ENCODE data around the gene ZNF57.
"Not testable (repeated sequence)": the region's sequence is repeated elsewhere in the genome, so short reads cannot be mapped to it uniquely, and the experiment has no call there.

The ZNF57 gene

DNA sequence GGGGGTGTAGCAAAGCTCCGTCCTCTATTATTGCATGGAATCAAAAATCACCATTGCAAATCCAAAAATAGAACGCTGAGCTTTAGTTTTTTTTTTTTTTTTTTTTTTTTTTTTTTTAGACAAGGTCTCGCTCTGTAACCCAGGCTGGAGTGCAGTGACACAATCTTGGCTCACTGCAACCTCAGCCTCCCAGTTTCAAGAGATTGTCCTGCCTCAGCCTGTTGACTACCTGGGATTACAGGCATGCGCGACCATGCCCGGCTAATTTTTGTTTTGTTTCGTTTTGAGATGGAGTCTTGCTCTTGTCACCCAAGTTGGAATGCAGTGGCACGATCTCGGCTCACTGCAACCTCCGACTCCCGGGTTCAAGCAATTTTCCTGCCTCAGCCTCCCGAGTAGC lies 59.4 kb downstream of the ZNF57 start:
- DNase-seq: no peak

DNA sequence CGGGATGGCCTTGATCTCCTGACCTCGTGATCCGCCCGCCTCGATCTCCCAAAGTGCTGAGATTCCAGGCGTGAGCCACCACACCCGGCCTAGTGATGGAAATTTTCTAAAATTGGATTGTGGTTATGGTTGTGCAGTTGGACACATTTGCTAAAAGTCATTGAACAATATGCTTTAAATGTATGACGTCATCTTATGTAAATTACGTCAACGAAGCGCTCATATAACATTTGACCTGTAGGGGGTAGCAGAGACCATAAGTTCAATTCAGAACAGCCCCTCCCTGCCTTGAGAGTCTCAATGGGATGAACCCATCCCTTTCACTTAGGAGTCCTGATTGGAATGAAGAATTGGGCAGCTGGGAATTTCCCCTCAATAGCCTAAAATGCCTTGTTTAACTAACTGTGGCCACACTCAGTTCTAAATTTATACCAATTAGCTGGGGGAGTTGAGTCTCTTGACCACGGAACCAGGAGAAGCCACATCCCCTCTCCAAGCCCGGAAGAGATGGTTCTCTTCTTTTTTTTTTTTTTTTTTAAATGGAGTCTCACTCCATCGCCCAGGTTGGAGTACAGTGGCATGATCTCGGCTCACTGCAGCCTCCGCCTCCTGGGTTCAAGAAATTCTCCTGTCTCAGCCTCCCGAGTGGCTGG lies 61.4 kb downstream of the ZNF57 start:
- peak; percentile 71 to 83 for DNase-seq

DNA sequence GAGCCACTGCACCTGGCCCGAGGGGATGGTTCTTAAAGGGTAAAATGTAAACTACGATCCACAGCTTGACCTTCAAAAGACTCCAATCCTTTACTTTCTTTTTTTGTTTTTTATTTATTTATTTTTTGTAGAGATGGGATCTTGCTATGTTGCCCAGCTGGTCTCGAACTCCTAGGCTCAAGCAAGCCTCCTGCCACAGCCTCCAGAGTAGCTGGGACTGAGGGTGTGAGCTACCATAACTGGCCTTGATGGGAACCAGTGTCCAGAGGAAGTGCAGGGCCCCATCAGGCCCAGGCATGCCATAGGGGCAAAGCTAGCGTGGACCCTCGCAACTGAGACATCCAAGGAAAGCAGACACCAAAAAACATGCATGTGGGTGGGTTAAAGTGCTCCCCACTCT lies 62.4 kb downstream of the ZNF57 start:
- DNase-seq: no peak

DNA sequence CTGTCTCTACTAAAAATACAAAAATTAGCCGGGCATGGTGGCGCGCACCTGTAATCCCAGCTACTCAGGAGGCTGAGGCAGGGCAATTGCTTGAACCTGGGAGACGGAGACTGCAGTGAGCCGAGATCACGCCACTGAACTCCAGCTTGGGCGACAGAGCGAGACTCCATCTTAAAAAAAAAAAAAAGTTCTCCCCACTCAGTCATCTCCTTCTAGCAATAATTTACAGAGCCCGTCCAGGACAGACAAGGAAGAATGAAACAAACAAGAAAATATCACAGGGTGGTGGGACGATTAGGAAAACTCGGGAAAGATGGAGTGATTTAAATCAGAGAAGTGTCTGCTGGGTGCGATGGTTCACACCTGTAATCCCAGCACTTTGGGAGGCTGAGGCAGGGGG lies 62.9 kb downstream of the ZNF57 start:
- not testable (repeated sequence) for DNase-seq

DNA sequence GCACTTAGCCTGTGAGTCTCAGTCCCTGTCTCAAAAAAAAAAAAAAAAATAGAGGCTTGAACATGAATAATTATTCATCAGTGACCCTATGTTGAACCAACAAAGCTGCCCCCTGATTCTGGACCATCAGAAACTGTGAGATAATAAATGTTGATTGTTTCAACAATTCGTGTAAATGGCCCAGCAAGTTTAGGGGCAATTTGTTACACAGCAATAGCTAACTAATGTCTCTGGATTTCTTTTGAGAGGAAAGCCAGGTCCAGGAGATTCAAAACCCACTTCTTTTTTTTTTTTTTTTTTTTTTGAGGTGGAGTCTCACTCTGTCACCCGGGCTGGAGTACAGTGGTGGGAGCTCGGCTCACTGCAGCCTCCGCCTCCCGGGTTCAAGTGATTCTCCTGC lies 64.1 kb downstream of the ZNF57 start:
- no peak for DNase-seq

DNA sequence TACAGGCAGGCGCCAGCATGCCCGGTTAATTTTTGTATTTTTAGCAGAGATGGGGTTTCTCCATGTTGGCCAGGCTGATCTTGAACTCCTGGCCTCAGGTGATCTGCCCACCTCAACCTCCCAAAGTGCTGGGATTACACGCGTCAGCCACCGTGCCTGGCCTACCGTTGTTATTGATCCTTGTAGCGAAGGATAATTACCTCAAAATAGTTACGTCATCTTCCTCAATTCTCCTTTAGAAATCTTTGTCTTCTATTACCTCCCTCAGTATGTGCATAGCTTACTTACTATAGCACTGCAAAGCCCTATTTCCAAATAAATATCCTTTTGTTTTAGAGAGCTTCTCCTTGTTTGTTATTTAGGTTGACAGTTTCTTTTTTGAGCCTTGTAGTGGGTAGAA lies 67.2 kb downstream of the ZNF57 start:
- no peak for DNase-seq
